Fibroblast of lung (primary cell): ENCODE results near the gene RCAN2. TPM values are rescaled to one million over a fixed set of nuclear protein-coding genes. Genes with fewer than 3 reads are reported as not detected.
A peak's percentile ranks its signal among the peaks of the same experiment; 100 is the strongest.

ENCODE experiments used
- DNase-seq, 2 donors: peaks; one replicate each; pipeline versions ENCODE4 v3.0.0 to v3.0.0-alpha.2; 2010; ENCODE audit warnings: low read depth in 2 of 2
- H2AFZ ChIP-seq: 2 replicates; pipeline ENCODE4 v1.5.1; 2012; ENCODE audit warnings: low read length, control low read depth, inconsistent platforms
- H3K27ac ChIP-seq: 2 replicates; pipeline ENCODE4 v1.5.1; 2011; ENCODE audit warnings: low read length, control low read depth; ENCODE audit not compliant: insufficient read depth
- H3K27me3 ChIP-seq: 2 replicates; pipeline ENCODE4 v1.5.1; 2011; ENCODE audit warnings: mild to moderate bottlenecking, low read length; ENCODE audit not compliant: control insufficient read depth, insufficient read depth
- H3K36me3 ChIP-seq: 2 replicates; pipeline ENCODE4 v1.5.1; 2011; ENCODE audit warnings: low read length; ENCODE audit not compliant: control insufficient read depth, insufficient read depth
- H3K4me1 ChIP-seq: 2 replicates; pipeline ENCODE4 v1.5.1; 2011; ENCODE audit warnings: low read length; ENCODE audit not compliant: control insufficient read depth, insufficient read depth; ENCODE audit errors: extremely low read depth
- H3K4me2 ChIP-seq: 2 replicates; pipeline ENCODE4 v1.5.1; 2011; ENCODE audit warnings: low read length, control low read depth; ENCODE audit not compliant: insufficient read depth; ENCODE audit errors: extremely low read depth
- H3K4me3 ChIP-seq, 4 experiments: fragments of 200-600 bp in 1 of 4; sonication (generic) in 1 of 4; replicated peaks in 1 of 4; 2 replicates each; pipeline ENCODE4 v1.5.1; 2011 to 2016; ENCODE audit warnings: low read length in 4 of 4, low read depth in 3 of 4, mild to moderate bottlenecking in 3 of 4, control low read depth in 2 of 4, inconsistent platforms in 1 of 4, mixed read lengths in 1 of 4; ENCODE audit not compliant: insufficient read depth in 1 of 4; ENCODE audit errors: control extremely low read depth in 1 of 4
- H3K79me2 ChIP-seq: 2 replicates; pipeline ENCODE4 v1.5.1; 2012; ENCODE audit warnings: mild to moderate bottlenecking, low read length, inconsistent platforms; ENCODE audit not compliant: control insufficient read depth, insufficient read depth
- H3K9ac ChIP-seq: 2 replicates; pipeline ENCODE4 v1.5.1; 2011; ENCODE audit warnings: mild to moderate bottlenecking, low read length, control low read depth; ENCODE audit not compliant: insufficient read depth
- H3K9me3 ChIP-seq: 2 replicates; pipeline ENCODE4 v1.5.1; 2012; ENCODE audit warnings: low read depth, low read length; ENCODE audit not compliant: control insufficient read depth, insufficient read depth
- H4K20me1 ChIP-seq: 2 replicates; pipeline ENCODE4 v1.5.1; 2011; ENCODE audit warnings: low read length; ENCODE audit not compliant: control insufficient read depth, insufficient read depth; ENCODE audit errors: extremely low read depth
- EZH2 ChIP-seq: IDR thresholded peaks from 2 replicates; pipeline ENCODE4 v1.5.1; 2012; ENCODE audit warnings: low read length, control low read depth, mild to moderate bottlenecking; ENCODE audit errors: missing control alignments
- polyA plus RNA-seq, 2 donors: library from polyadenylated mRNA; depleted of rRNA in 1 of 2; stranded (reverse) in 1 of 2; unstranded in 1 of 2; fragments of >200 nt; gene quantifications; 2 replicates each; pipeline ENCODE4 v1.2.1, GENCODE V29; 2011 to 2012; ENCODE audit warnings: missing spikeins in 1 of 2
- total RNA-seq: library from RNA; depleted of rRNA; stranded (reverse); fragments of >200 nt; gene quantifications from 2 replicates; pipeline ENCODE4 v1.2.1, GENCODE V29; 2014
- TF ChIP-seq, protein P1 (sequence below), 2 donors: IDR thresholded peaks in 1 of 2; conservative IDR thresholded peaks in 1 of 2; 1 replicate in 1 of 2; 2 replicates in 1 of 2; pipeline ENCODE4 v1.5.1; 2011 to 2012; ENCODE audit warnings: low read length in 2 of 2, control low read depth in 1 of 2, inconsistent platforms in 1 of 2, low read depth in 1 of 2, mild to moderate bottlenecking in 1 of 2

RCAN2 gene
- total and polyA plus RNA-seq, 2 donors (not counting 1 experiment from before 2014, with no cell fraction given) = 11.7 to 38.0 TPM

DNA sequence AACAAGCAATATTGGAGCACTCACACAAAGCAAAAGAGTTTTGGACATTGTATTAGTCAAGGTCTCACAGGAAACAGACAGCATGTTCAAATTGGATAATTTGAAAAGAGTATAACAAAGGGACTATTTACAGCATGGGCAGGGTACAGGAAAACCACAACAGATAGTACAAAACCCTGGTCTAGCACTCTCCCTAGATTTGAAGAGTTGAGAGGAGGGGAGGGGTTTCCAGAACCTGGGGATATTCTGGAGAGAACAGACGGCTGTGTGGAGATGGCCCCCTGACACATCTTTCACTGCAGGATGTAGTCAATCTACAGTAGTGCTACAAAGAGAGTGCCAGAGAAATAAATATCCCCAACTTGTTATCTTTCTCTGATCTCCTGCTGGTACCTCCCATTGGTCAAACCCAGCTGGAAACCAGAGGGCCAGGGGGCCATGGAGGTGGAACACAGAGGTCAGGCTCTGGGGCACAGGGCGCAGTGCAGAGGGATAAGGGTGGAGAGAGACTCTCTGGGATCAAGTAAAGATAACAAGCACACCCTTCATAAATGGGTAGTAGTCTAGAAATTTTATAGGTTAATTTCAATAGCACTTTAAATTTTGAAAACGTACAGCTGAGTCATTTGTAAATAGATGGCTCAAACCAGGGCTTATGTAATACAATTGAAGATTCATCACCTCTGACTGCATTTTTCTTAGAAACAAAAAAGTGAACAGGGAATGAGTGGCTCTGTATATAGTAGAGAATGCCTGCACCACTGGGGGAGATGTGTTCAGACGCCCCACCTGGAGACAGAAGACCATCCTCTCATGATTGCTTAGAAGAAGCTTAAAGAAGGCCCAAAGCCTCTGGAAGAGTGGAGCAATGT lies 25.7 kb downstream of the RCAN2 start:
- no peak overlapping the region for H3K4me2 ChIP-seq
- H2AFZ ChIP-seq = no peak overlapping the region
- H3K4me1 ChIP-seq = peaks cover 2% of the 10 kb centered on the region
- H3K36me3 ChIP-seq = no peaks in the 10 kb centered on the region
- H3K9me3 ChIP-seq = no peaks in the 10 kb centered on the region
- TF ChIP-seq, protein P1, sequence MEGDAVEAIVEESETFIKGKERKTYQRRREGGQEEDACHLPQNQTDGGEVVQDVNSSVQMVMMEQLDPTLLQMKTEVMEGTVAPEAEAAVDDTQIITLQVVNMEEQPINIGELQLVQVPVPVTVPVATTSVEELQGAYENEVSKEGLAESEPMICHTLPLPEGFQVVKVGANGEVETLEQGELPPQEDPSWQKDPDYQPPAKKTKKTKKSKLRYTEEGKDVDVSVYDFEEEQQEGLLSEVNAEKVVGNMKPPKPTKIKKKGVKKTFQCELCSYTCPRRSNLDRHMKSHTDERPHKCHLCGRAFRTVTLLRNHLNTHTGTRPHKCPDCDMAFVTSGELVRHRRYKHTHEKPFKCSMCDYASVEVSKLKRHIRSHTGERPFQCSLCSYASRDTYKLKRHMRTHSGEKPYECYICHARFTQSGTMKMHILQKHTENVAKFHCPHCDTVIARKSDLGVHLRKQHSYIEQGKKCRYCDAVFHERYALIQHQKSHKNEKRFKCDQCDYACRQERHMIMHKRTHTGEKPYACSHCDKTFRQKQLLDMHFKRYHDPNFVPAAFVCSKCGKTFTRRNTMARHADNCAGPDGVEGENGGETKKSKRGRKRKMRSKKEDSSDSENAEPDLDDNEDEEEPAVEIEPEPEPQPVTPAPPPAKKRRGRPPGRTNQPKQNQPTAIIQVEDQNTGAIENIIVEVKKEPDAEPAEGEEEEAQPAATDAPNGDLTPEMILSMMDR (conservative IDR thresholded peaks at IDR 0.05 in 1 of 2, IDR thresholded peaks at IDR 0.05 in 1 of 2; ENCODE audit: low read depth in 1 of 2, low read length in 2 of 2) = no peak
- no peak for TF ChIP-seq EZH2
- no peaks in the 10 kb centered on the region for H4K20me1 ChIP-seq
- H3K27me3 ChIP-seq = no peaks in the 10 kb centered on the region
- no peak overlapping the region for H3K27ac ChIP-seq
- peak in 1 of 2 donors; percentile 7 for DNase-seq
- H3K79me2 ChIP-seq = no peaks in the 10 kb centered on the region
- H3K9ac ChIP-seq = no peak overlapping the region
- no peak overlapping the region for H3K4me3 ChIP-seq

GRCh38 chr6:46456297-46456696 lies 35.0 kb downstream of the RCAN2 start:
- no peaks in the 10 kb centered on the region for H3K27me3 ChIP-seq
- TF ChIP-seq EZH2 = no peak
- TF ChIP-seq, protein P1 (conservative IDR thresholded peaks at IDR 0.05 in 1 of 2, IDR thresholded peaks at IDR 0.05 in 1 of 2; ENCODE audit: low read depth in 1 of 2, low read length in 2 of 2) = no peak
- H3K79me2 ChIP-seq = no peaks in the 10 kb centered on the region
- H3K36me3 ChIP-seq = no peaks in the 10 kb centered on the region
- H3K4me1 ChIP-seq = peaks cover 6% of the 10 kb centered on the region
- H3K4me2 ChIP-seq = no peak overlapping the region
- no peak for DNase-seq
- no peak overlapping the region for H3K9ac ChIP-seq
- H3K27ac ChIP-seq = no peak overlapping the region
- H4K20me1 ChIP-seq = no peaks in the 10 kb centered on the region
- no peaks in the 10 kb centered on the region for H3K9me3 ChIP-seq
- H2AFZ ChIP-seq = no peak overlapping the region
- no peak overlapping the region for H3K4me3 ChIP-seq

DNA sequence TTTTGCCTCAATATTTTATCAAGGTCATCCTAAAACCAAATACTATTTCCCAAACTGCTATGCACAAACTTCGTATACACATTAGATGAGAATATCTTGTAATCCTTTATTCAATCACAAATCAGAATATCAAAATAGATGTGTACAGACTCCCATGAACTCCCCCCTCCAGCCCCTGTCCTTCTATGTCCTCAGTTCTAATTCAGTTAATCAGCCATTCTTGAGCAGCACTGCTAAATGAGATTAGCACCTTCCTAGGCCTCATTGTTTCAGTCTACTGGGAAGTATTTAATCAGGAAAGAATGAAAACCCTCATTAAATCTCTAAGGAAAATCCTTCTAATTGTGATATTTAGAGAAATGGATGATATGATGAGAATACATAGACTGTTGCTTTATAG lies 36.6 kb downstream of the RCAN2 start:
- no peak overlapping the region for H3K4me2 ChIP-seq
- no peak overlapping the region for H2AFZ ChIP-seq
- H3K9ac ChIP-seq = no peak overlapping the region
- peaks cover 6% of the 10 kb centered on the region for H3K4me1 ChIP-seq
- H3K27me3 ChIP-seq = no peaks in the 10 kb centered on the region
- no peak for TF ChIP-seq EZH2
- TF ChIP-seq, protein P1 (conservative IDR thresholded peaks at IDR 0.05 in 1 of 2, IDR thresholded peaks at IDR 0.05 in 1 of 2; ENCODE audit: low read depth in 1 of 2, low read length in 2 of 2) = no peak
- no peaks in the 10 kb centered on the region for H4K20me1 ChIP-seq
- no peaks in the 10 kb centered on the region for H3K9me3 ChIP-seq
- no peak overlapping the region for H3K27ac ChIP-seq
- H3K36me3 ChIP-seq = no peaks in the 10 kb centered on the region
- H3K79me2 ChIP-seq = no peaks in the 10 kb centered on the region
- DNase-seq = no peak
- H3K4me3 ChIP-seq = no peak overlapping the region
